PFSK-1 (cell line): ENCODE results near the gene TRAF6.

Experiments
- FOXP2 ChIP-seq: optimal IDR thresholded peaks from 2 replicates; pipeline ENCODE3; 2011; ENCODE audit warnings: borderline replicate concordance, control low read depth, inconsistent platforms; ENCODE audit not compliant: insufficient read depth; ENCODE audit errors: extremely low read length, extremely low read depth
- POLR2AphosphoS5 ChIP-seq: IDR thresholded peaks from 2 replicates; pipeline ENCODE4 v1.6.1; 2012; ENCODE audit warnings: low read depth, mild to moderate bottlenecking, control low read depth, low read length, moderate library complexity
- SIN3A ChIP-seq: IDR thresholded peaks from 2 replicates; pipeline ENCODE4 v1.6.1; 2012; ENCODE audit warnings: mild to moderate bottlenecking, low read length, moderate library complexity, borderline replicate concordance; ENCODE audit not compliant: insufficient read depth
- TAF1 ChIP-seq: IDR thresholded peaks from 2 replicates; pipeline ENCODE4 v1.6.1; 2012; ENCODE audit warnings: low read length, control low read depth, borderline replicate concordance; ENCODE audit not compliant: insufficient read depth
- TF ChIP-seq, protein P1 (sequence below), 2 experiments: IDR thresholded peaks; 2 replicates each; pipeline versions ENCODE4 v1.6.1 to v1.8.0; 2011 to 2012; ENCODE audit warnings: low read depth in 2 of 2, low read length in 2 of 2, control low read depth in 1 of 2, inconsistent platforms in 1 of 2, mild to moderate bottlenecking in 1 of 2, moderate library complexity in 1 of 2; ENCODE audit not compliant: insufficient read depth in 1 of 2

Gene TRAF6

GRCh38 chr11:36454551-36454940 is 55.5 kb downstream of the TRAF6 start:
- TF ChIP-seq TAF1 (no peak), SIN3A (no peak), POLR2AphosphoS5 (no peak), FOXP2 (no peak)
- TF ChIP-seq, protein P1, sequence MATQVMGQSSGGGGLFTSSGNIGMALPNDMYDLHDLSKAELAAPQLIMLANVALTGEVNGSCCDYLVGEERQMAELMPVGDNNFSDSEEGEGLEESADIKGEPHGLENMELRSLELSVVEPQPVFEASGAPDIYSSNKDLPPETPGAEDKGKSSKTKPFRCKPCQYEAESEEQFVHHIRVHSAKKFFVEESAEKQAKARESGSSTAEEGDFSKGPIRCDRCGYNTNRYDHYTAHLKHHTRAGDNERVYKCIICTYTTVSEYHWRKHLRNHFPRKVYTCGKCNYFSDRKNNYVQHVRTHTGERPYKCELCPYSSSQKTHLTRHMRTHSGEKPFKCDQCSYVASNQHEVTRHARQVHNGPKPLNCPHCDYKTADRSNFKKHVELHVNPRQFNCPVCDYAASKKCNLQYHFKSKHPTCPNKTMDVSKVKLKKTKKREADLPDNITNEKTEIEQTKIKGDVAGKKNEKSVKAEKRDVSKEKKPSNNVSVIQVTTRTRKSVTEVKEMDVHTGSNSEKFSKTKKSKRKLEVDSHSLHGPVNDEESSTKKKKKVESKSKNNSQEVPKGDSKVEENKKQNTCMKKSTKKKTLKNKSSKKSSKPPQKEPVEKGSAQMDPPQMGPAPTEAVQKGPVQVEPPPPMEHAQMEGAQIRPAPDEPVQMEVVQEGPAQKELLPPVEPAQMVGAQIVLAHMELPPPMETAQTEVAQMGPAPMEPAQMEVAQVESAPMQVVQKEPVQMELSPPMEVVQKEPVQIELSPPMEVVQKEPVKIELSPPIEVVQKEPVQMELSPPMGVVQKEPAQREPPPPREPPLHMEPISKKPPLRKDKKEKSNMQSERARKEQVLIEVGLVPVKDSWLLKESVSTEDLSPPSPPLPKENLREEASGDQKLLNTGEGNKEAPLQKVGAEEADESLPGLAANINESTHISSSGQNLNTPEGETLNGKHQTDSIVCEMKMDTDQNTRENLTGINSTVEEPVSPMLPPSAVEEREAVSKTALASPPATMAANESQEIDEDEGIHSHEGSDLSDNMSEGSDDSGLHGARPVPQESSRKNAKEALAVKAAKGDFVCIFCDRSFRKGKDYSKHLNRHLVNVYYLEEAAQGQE (IDR thresholded peaks at IDR 0.05; ENCODE audit: insufficient read depth in 1 of 2, low read depth in 2 of 2, low read length in 2 of 2): no peak

GRCh38 chr11:36453678-36454077 is 56.4 kb downstream of the TRAF6 start:
- TF ChIP-seq POLR2AphosphoS5 (no peak), SIN3A (no peak), FOXP2 (no peak), TAF1 (no peak)
- TF ChIP-seq, protein P1 (IDR thresholded peaks at IDR 0.05; ENCODE audit: insufficient read depth in 1 of 2, low read depth in 2 of 2, low read length in 2 of 2): no peak

DNA sequence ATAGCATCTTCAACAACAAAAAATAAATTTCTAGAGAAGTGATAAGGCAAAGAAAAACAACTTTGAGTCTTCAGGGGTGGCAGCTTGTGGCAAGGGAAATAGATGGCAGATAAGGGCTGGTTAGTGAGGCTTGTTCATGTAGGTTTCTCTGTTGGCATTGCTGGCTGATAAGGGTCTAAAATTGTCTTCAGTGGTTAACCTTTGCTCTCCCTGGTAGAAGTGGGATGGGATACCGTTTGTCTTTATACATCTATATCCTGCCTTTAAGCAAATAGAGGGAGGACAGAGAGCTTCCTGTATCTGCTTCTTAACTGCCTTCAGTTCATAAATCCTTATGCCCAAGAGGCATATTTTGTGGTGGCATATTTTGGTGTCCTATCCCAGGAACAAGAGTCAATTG is 57.1 kb downstream of the TRAF6 start:
- TF ChIP-seq FOXP2 (no peak), TAF1 (no peak), POLR2AphosphoS5 (no peak), SIN3A (no peak)
- TF ChIP-seq, protein P1 (IDR thresholded peaks at IDR 0.05; ENCODE audit: insufficient read depth in 1 of 2, low read depth in 2 of 2, low read length in 2 of 2): no peak

- TF ChIP-seq SIN3A: no peak
- no peak for TF ChIP-seq POLR2AphosphoS5
- no peak for TF ChIP-seq TAF1
- TF ChIP-seq, protein P1 (IDR thresholded peaks at IDR 0.05; ENCODE audit: insufficient read depth in 1 of 2, low read depth in 2 of 2, low read length in 2 of 2): no peak
- TF ChIP-seq FOXP2: no peak
Observed at GRCh38 chr11:36452236-36452940, 57.7 kb downstream of the TRAF6 start.

DNA sequence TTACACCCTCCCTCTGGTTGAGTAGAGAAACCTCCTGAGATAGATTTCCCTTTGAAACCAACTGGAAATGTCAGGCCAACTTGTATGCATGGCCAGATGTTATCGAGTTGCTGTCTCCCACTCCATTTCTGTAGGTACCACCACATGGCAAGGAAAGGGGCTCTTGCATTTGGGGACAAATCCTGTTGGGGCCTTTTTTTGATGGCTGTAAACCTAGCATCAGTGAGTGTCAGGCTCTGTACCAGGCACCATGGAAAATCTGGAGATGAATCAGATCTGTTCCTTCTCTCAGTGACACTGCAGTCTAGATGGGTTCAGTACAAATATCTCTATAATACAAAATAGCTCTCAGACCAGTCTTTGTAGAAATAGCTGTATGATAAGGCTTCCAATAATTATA is 58.4 kb downstream of the TRAF6 start:
- no peak for TF ChIP-seq SIN3A
- no peak for TF ChIP-seq FOXP2
- no peak for TF ChIP-seq TAF1
- TF ChIP-seq POLR2AphosphoS5: no peak
- TF ChIP-seq, protein P1 (IDR thresholded peaks at IDR 0.05; ENCODE audit: insufficient read depth in 1 of 2, low read depth in 2 of 2, low read length in 2 of 2): no peak
